GM10266 (cell line): ENCODE results near the gene ESF1.

Experiments used
- DNase-seq: peaks from one replicate; pipeline ENCODE4 v3.0.0; 2012; ENCODE audit errors: extremely low spot score
- TF ChIP-seq, protein P1 (sequence below): IDR thresholded peaks from 2 replicates; pipeline ENCODE4 v1.5.1; 2012; ENCODE audit warnings: mild to moderate bottlenecking, low read depth; ENCODE audit not compliant: control insufficient read depth, insufficient read depth; ENCODE audit errors: missing control alignments

ESF1 gene

GRCh38 chr20:13670160-13670559 is 114.6 kb downstream of the ESF1 start:
- TF ChIP-seq, protein P1, sequence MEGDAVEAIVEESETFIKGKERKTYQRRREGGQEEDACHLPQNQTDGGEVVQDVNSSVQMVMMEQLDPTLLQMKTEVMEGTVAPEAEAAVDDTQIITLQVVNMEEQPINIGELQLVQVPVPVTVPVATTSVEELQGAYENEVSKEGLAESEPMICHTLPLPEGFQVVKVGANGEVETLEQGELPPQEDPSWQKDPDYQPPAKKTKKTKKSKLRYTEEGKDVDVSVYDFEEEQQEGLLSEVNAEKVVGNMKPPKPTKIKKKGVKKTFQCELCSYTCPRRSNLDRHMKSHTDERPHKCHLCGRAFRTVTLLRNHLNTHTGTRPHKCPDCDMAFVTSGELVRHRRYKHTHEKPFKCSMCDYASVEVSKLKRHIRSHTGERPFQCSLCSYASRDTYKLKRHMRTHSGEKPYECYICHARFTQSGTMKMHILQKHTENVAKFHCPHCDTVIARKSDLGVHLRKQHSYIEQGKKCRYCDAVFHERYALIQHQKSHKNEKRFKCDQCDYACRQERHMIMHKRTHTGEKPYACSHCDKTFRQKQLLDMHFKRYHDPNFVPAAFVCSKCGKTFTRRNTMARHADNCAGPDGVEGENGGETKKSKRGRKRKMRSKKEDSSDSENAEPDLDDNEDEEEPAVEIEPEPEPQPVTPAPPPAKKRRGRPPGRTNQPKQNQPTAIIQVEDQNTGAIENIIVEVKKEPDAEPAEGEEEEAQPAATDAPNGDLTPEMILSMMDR = no peak
- DNase-seq = no peak

DNA sequence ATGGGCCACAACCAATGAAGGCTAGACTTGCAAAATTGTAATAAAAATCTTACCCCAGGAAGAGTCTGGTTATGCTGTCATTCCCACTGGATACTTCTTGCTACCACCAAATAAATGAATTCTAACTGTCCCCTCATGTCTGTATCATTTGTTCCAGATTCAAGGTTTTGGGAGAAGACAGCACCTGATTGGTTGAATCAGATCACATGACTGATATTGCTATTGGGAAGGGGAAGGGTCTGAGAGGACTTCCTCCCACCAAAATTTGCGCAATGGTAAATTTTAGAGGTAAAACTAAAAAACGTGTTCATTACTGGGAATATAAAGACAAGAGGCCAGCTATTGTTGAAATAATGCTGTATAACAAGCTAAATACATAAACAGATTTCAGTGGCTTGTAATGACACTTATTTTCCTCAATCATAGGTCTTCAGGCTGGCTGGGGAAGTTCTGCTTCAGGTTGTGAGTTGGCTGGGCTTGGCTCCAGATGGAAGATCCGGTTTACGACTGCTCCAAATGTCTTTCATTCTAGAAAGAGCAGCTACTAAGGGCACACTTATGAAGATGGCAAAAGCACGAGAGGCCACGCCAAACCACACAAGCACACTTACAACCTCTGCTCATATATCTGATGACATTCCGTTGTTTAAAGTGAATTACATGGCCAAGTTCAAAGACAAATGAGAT is 118.9 kb downstream of the ESF1 start:
- no peak for DNase-seq
- TF ChIP-seq, protein P1 = no peak
